NCI-H1417 treated with DMSO at 0.1 percent for 48 hours (cell line): ENCODE data around the gene POGK.
"Not testable (repeated sequence)": the region's sequence is repeated elsewhere in the genome, so short reads cannot be mapped to it uniquely, and the experiment has no call there.

Experiments used
- DNase-seq: peaks from one replicate; lab custom pipeline; 2025; lab: John Stamatoyannopoulos, UW

Gene POGK

GRCh38 chr1:166838766-166839599 is at the start of gene POGK:
POGK (plus strand) TSS chr1:166839475; CDS start chr1:166840957, 1,482 bp downstream.
- peak; percentile 52 for DNase-seq

GRCh38 chr1:166796620-166797236 is 42.5 kb upstream of the POGK start:
- no peak for DNase-seq

GRCh38 chr1:166808952-166809351 is 30.3 kb upstream of the POGK start:
- DNase-seq: no peak

- no peak for DNase-seq
These were observed 27.6 kb upstream of the POGK start for GRCh38 chr1:166811691-166812090.

- DNase-seq: no peak
These were observed 25.6 kb upstream of the POGK start for GRCh38 chr1:166813508-166814223.

- no peak for DNase-seq
These were observed 24.7 kb upstream of the POGK start for GRCh38 chr1:166814611-166815010.

GRCh38 chr1:166819974-166820373 is 19.3 kb upstream of the POGK start:
- no peak for DNase-seq

GRCh38 chr1:166822385-166822784 is 16.9 kb upstream of the POGK start:
- DNase-seq: no peak

GRCh38 chr1:166827426-166827825 is 11.8 kb upstream of the POGK start:
- DNase-seq: no peak

- not testable (repeated sequence) for DNase-seq
These were observed 9.5 kb upstream of the POGK start for GRCh38 chr1:166829762-166830161.

GRCh38 chr1:166836733-166837132 is 2.5 kb upstream of the POGK start:
- DNase-seq: no peak

GRCh38 chr1:166839600-166840308 is 479 bp downstream of the POGK start:
- no peak for DNase-seq

GRCh38 chr1:166840309-166841274 is 1.3 kb downstream of the POGK start:
- no peak for DNase-seq

- no peak for DNase-seq
These were observed 4.0 kb downstream of the POGK start for GRCh38 chr1:166843322-166843721.

GRCh38 chr1:166843769-166844596 is 4.7 kb downstream of the POGK start:
- DNase-seq: no peak

GRCh38 chr1:166844791-166845190 is 5.5 kb downstream of the POGK start:
- no peak for DNase-seq

GRCh38 chr1:166848193-166848592 is 8.9 kb downstream of the POGK start:
- DNase-seq: no peak

- DNase-seq: no peak
These were observed 9.9 kb downstream of the POGK start for GRCh38 chr1:166849135-166849534.

GRCh38 chr1:166852918-166853317 is 13.6 kb downstream of the POGK start:
- DNase-seq: no peak

- no peak for DNase-seq
These were observed 16.3 kb downstream of the POGK start for GRCh38 chr1:166855558-166855957.
